Uterus (tissue), 4 donors: Measurements from ENCODE around the gene POLE. TPM values are rescaled to one million over a fixed set of nuclear protein-coding genes. Genes with fewer than 3 reads are reported as not detected.
A peak's percentile ranks its signal among the peaks of the same experiment; 100 is the strongest.

Source experiments
- DNase-seq, 2 donors: peaks; one replicate each; pipeline ENCODE4 v3.0.0-alpha.2; 2019 to 2020
- H3K27ac ChIP-seq, 2 donors: fragments of 200-600 bp; sonication (generic); 1 replicate in 1 of 2; 2 replicates in 1 of 2; pipeline ENCODE4 v1.5.1; 2016 to 2018
- H3K27me3 ChIP-seq, 2 donors: fragments of 200-600 bp; sonication (generic); one replicate each; pipeline ENCODE4 v1.5.1; 2018 to 2019; ENCODE audit warnings: control low read depth in 1 of 2
- H3K36me3 ChIP-seq, 2 donors: fragments of 200-600 bp; sonication (generic); one replicate each; pipeline ENCODE4 v1.5.1; 2019; ENCODE audit warnings: control low read depth in 1 of 2
- H3K4me1 ChIP-seq, 2 donors: fragments of 200-600 bp; sonication (generic); one replicate each; pipeline ENCODE4 v1.5.1; 2018 to 2019; ENCODE audit warnings: control low read depth in 1 of 2
- H3K4me3 ChIP-seq, 2 donors: fragments of 200-600 bp; sonication (generic); 1 replicate in 1 of 2; 2 replicates in 1 of 2; pipeline ENCODE4 v1.5.1; 2018 to 2019; ENCODE audit warnings: mild to moderate bottlenecking in 1 of 2
- H3K9me3 ChIP-seq, 2 donors: fragments of 200-600 bp; sonication (generic); one replicate each; pipeline ENCODE4 v1.5.1; 2019; ENCODE audit warnings: control low read depth in 1 of 2
- CTCF ChIP-seq, 4 experiments: fragments of 200-600 bp in 2 of 4; fragments of 450-650 bp in 2 of 4; sonication (generic) in 2 of 4; IDR thresholded peaks; one replicate each; pipeline ENCODE4 v1.5.1; 2016 to 2019; ENCODE audit warnings: antibody characterized with exemption in 4 of 4, mild to moderate bottlenecking in 2 of 4, moderate library complexity in 1 of 4
- POLR2A ChIP-seq, 2 donors: fragments of 450-650 bp; IDR thresholded peaks; one replicate each; pipeline ENCODE4 v1.6.1; 2016; ENCODE audit warnings: antibody characterized with exemption in 2 of 2, mild to moderate bottlenecking in 1 of 2, moderate library complexity in 1 of 2
- intact Hi-C: fragments of 100-400 bp; cut with DNase I; formaldehyde crosslinking; loops from one replicate; pipeline ENCODE4 v1.15.1; 2023; ENCODE audit warnings: low total_unique reads
- total RNA-seq, 4 donors: library from RNA; depleted of rRNA in 3 of 4; stranded (reverse); fragments of >200 nt in 3 of 4; gene quantifications; one replicate each; pipeline versions ENCODE4 v1.1.0 to v1.2.4, GENCODE V29; 2014 to 2023
- donor health status: DM: yes; HTN: yes; CAD: no.

The POLE gene
- total RNA-seq, 4 donors from 2014 or later: 7.7 to 71.3 (median 28.8) TPM

GRCh38 chr12:132623072-132623869, 63.9 kb downstream of the POLE start:
- Histone ChIP-seq H3K27me3 (peaks cover 5 to 9% of the 10 kb centered on the region in 2 donors), H3K4me3 (no peak overlapping the region), H3K9me3 (no peaks in the 10 kb centered on the region), H3K36me3 (no peaks in the 10 kb centered on the region), H3K27ac (peak overlapping the region; percentile 1 to 26), H3K4me1 (peaks cover 9 to 11% of the 10 kb centered on the region in 2 donors)
- no peak for TF ChIP-seq POLR2A (IDR thresholded peaks at IDR 0.05)
- no peak for TF ChIP-seq CTCF (IDR thresholded peaks at IDR 0.05)
- intact Hi-C loops: no loop called here
- no peak for DNase-seq

DNA sequence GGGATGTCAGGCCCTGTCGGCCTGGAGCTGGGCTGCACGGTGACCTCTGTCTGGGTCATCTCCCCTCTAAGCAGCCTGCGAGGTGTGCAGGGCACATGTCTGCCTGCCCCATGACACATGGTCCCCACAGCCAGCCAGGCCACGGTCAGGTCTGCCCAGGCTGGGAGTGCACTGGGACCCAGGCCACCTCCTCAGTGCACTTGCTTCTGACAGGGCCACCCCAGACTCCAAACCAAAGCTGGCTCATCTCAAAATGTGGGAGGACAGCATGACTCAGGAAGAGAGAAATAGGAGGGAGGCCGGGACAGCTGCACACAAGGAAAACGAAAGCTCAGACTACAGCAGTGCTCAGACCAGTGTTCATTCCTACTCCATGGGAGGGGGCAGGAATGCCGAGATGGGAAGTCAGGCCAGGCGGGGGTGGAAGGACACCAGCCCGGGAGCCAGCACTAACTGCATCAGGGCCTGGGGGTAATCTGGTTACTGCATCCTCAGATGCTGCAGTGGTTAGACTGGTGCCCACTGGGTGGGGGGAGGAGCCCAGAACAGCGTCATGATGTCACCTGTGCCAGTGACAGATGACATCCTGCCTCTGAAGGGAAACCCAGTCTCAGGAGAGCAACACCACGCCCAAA, 64.6 kb downstream of the POLE start:
- TF ChIP-seq CTCF (IDR thresholded peaks at IDR 0.05): no peak
- TF ChIP-seq POLR2A (IDR thresholded peaks at IDR 0.05): no peak
- peak overlapping the region; percentile 25 to 26 for H3K27ac ChIP-seq
- intact Hi-C loops: no loop called here

DNA sequence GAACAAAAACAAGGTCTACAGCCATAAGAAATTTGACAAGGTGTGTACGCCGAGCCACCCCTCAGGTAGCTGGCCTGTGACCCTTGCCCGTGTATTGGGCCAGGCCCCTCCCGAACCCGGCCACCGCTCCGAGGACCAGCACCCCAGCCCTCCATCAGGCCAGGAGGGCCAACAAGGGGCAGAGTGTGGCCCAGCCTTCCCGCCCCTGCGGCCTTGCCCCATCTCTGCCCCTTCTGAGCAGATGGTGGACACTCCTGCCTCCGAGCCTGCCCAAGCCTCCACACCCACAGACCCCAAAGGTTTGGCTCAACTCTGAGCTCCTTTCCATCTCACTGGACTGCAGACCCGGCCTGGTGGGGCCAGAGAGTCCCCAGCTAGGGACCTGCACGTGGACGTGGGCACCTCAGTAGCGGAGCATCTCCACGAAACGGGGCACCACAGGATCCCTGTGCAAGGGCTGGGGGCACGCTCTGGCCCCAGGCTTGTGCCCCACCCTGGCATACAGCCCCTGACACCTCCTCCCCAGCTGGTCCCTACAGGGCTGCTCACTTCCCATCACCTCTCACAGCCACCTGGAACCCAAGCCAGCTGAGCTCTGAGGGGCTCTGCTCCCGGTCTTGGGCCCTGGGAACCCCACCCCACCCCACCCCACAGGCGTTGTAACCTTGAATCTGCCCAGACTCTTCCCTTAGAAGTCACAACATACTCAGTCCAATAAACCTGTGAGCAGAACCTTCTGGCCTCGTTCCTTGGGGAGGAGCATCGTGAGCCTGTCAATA, 65.3 kb downstream of the POLE start:
- Histone ChIP-seq H3K9me3 (peaks cover 0 to 10% of the 10 kb centered on the region in 2 donors), H3K36me3 (no peaks in the 10 kb centered on the region), H3K4me1 (peaks cover 9 to 13% of the 10 kb centered on the region in 2 donors), H3K4me3 (no peak overlapping the region), H3K27me3 (peaks cover 18 to 19% of the 10 kb centered on the region in 2 donors), H3K27ac (peak overlapping the region in 1 of 2 donors; percentile 25)
- TF ChIP-seq CTCF (IDR thresholded peaks at IDR 0.05) (no peak), POLR2A (IDR thresholded peaks at IDR 0.05) (no peak)
- no peak for DNase-seq
- intact Hi-C loops: no loop called here

More for the DNA sequence above, 64.6 kb downstream of the POLE start:
- no peaks in the 10 kb centered on the region for H3K36me3 ChIP-seq
- H3K4me1 ChIP-seq: peaks cover 9 to 13% of the 10 kb centered on the region in 2 donors
- H3K9me3 ChIP-seq: peaks cover 0 to 3% of the 10 kb centered on the region in 2 donors
- DNase-seq: peak; percentile 74 to 78
- peak overlapping the region in 1 of 2 donors; percentile 17 for H3K4me3 ChIP-seq
- H3K27me3 ChIP-seq: peaks cover 12 to 15% of the 10 kb centered on the region in 2 donors

DNA sequence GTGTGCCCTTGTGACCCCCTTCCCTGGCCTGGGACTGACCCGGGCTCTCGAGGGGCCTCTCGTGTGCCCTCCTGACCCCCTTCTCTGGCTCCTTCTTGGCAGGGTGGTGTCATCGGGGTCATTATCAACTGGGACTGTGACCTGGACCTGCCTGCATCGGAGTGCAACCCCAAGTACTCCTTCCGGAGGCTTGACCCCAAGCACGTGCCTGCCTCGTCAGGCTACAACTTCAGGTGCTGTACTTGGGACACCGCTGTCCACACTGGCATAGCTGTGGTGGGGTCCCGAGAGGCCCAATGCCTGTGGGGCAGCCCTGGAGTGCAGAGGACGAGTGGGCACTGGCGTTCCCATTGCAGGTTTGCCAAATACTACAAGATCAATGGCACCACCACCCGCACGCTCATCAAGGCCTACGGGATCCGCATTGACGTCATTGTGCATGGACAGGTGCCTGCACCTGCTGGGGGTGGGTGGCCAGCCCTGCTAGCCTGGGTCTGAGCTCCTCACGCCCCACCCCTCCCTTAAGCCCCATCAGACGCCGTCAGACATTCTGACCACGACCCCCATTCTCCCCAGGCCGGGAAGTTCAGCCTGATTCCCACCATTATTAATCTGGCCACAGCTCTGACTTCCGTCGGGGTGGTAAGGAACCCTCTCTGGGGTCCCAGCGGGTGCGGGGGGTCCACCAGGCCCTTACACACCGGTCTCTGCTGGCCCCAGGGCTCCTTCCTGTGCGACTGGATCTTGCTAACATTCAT, 66.1 kb downstream of the POLE start:
- Histone ChIP-seq H3K27me3 (peaks cover 18 to 27% of the 10 kb centered on the region in 2 donors), H3K36me3 (no peaks in the 10 kb centered on the region)

More for the DNA sequence above, 66.1 kb downstream of the POLE start:
- Histone ChIP-seq H3K27ac (no peak overlapping the region), H3K9me3 (peaks cover 0 to 18% of the 10 kb centered on the region in 2 donors), H3K4me1 (peaks cover 9 to 13% of the 10 kb centered on the region in 2 donors), H3K4me3 (no peak overlapping the region)
- DNase-seq: no peak
- intact Hi-C loops: no loop called here
- TF ChIP-seq POLR2A (IDR thresholded peaks at IDR 0.05) (no peak), CTCF (IDR thresholded peaks at IDR 0.05) (no peak)
